H1 (cell line): ENCODE data around the gene MGST3. TPM values are rescaled to one million over a fixed set of nuclear protein-coding genes. Genes with fewer than 3 reads are reported as not detected.

Experiments used
- CTCF ChIA-PET: fragments of 300-600 bp; sonication (Branson Sonifier 250); formaldehyde crosslinking; loops from one replicate; lab custom pipeline; 2021; ENCODE audit not compliant: partially characterized antibody; lab: Charles Lee
- POLR2A ChIA-PET: fragments of 300-600 bp; sonication (Branson Sonifier 250); formaldehyde crosslinking; loops from one replicate; lab custom pipeline; 2021; ENCODE audit warnings: inconsistent platforms; ENCODE audit not compliant: partially characterized antibody; lab: Charles Lee
- DNase-seq, 2 experiments: peaks; one replicate each; pipeline versions ENCODE4 v3.0.0 to v3.0.0-alpha.2; 2010 to 2022; ENCODE audit warnings: low spot score in 2 of 2, low read depth in 1 of 2, mixed read lengths in 1 of 2
- FAIRE-seq: peaks from 2 replicates; lab custom pipeline; 2011; peaks lifted over from hg19 to GRCh38; lab: Jason Lieb, UNC
- H2AFZ ChIP-seq: 2 replicates; pipeline ENCODE4 v1.8.1; 2012; ENCODE audit warnings: low read length, inconsistent platforms
- H2AK5ac ChIP-seq: 2 replicates; pipeline ENCODE4 v1.6.1; 2013; ENCODE audit warnings: low read depth, low read length
- H2BK120ac ChIP-seq: replicated peaks from 2 replicates; pipeline ENCODE3; 2013; ENCODE audit warnings: low read depth, low read length, inconsistent platforms
- H2BK12ac ChIP-seq: 2 replicates; pipeline ENCODE4 v1.6.1; 2013; ENCODE audit warnings: low read depth, low read length
- H2BK15ac ChIP-seq: 2 replicates; pipeline ENCODE4 v1.6.1; 2013; ENCODE audit warnings: low read length
- H2BK20ac ChIP-seq: 2 replicates; pipeline ENCODE4 v1.6.1; 2013; ENCODE audit warnings: low read length
- H2BK5ac ChIP-seq: 2 replicates; pipeline ENCODE4 v1.6.1; 2013; ENCODE audit warnings: low read depth, low read length
- H3K14ac ChIP-seq: 2 replicates; pipeline ENCODE4 v1.6.1; 2013; ENCODE audit warnings: inconsistent platforms; ENCODE audit not compliant: insufficient read length
- H3K18ac ChIP-seq: 2 replicates; pipeline ENCODE4 v1.6.1; 2013; ENCODE audit warnings: low read length; ENCODE audit errors: extremely low read depth
- H3K23ac ChIP-seq: 2 replicates; pipeline ENCODE4 v1.6.1; 2013; ENCODE audit warnings: inconsistent platforms; ENCODE audit not compliant: insufficient read length
- H3K23me2 ChIP-seq: 2 replicates; pipeline ENCODE4 v1.6.1; 2013; ENCODE audit warnings: low read depth, low read length
- H3K27ac ChIP-seq: 2 replicates; pipeline ENCODE4 v1.6.1; 2011; ENCODE audit warnings: low read depth, low read length, inconsistent platforms
- H3K27me3 ChIP-seq, 4 experiments: replicated peaks in 1 of 4; 1 replicate in 1 of 4; 2 replicates in 3 of 4; pipeline versions ENCODE4 v1.6.1 to v1.8.1; 2011 to 2013; ENCODE audit warnings: low read length in 3 of 4, mild to moderate bottlenecking in 3 of 4, inconsistent platforms in 2 of 4, mixed read lengths in 2 of 4, moderate library complexity in 1 of 4; ENCODE audit not compliant: control insufficient read depth in 3 of 4, insufficient read depth in 3 of 4; ENCODE audit errors: extremely low read depth in 1 of 4
- H3K36me3 ChIP-seq, 4 experiments: 2 replicates each; pipeline versions ENCODE4 v1.6.1 to v1.8.1; 2011 to 2013; ENCODE audit warnings: mild to moderate bottlenecking in 4 of 4, low read length in 3 of 4, moderate library complexity in 2 of 4, control low read depth in 1 of 4, inconsistent platforms in 1 of 4; ENCODE audit not compliant: insufficient read depth in 4 of 4, control insufficient read depth in 2 of 4
- H3K4ac ChIP-seq: replicated peaks from 2 replicates; pipeline ENCODE3; 2013; ENCODE audit warnings: low read length, low read depth, mixed read lengths, inconsistent platforms; ENCODE audit not compliant: insufficient read length
- H3K4me1 ChIP-seq, 4 experiments: replicated peaks in 1 of 4; 1 replicate in 1 of 4; 2 replicates in 3 of 4; pipeline versions ENCODE4 v1.6.1 to v1.8.1; 2011 to 2013; ENCODE audit warnings: low read length in 3 of 4, inconsistent platforms in 2 of 4, mixed read lengths in 1 of 4; ENCODE audit not compliant: insufficient read depth in 4 of 4, control insufficient read depth in 3 of 4
- H3K4me2 ChIP-seq, 2 experiments: 2 replicates each; pipeline versions ENCODE4 v1.6.1 to v1.8.1; 2011 to 2013; ENCODE audit warnings: low read depth in 2 of 2, low read length in 2 of 2, control low read depth in 1 of 2, inconsistent platforms in 1 of 2, mild to moderate bottlenecking in 1 of 2; ENCODE audit not compliant: insufficient read depth in 1 of 2
- H3K4me3 ChIP-seq, 4 experiments: fragments of 200-600, 300-600 bp in 1 of 4; sonication (generic), shearing (Covaris generic), sonication (Bioruptor Twin) in 1 of 4; 2 replicates each; pipeline versions ENCODE4 v1.5.1 to v1.8.1; 2011 to 2016; ENCODE audit warnings: low read length in 4 of 4, low read depth in 3 of 4, control low read depth in 2 of 4, inconsistent platforms in 2 of 4, mild to moderate bottlenecking in 2 of 4, mixed read lengths in 1 of 4, moderate library complexity in 1 of 4; ENCODE audit not compliant: insufficient read depth in 2 of 4; ENCODE audit errors: extremely low read depth in 1 of 4
- H3K56ac ChIP-seq: replicated peaks from 2 replicates; pipeline ENCODE3; 2013; ENCODE audit warnings: low read depth, mild to moderate bottlenecking, mixed read lengths, low read length, inconsistent platforms; ENCODE audit not compliant: insufficient read length
- H3K79me1 ChIP-seq: 2 replicates; pipeline ENCODE4 v1.6.1; 2013; ENCODE audit warnings: low read depth, low read length, control low read depth
- H3K79me2 ChIP-seq, 2 experiments: 2 replicates each; pipeline versions ENCODE4 v1.6.1 to v1.8.1; 2012 to 2013; ENCODE audit warnings: low read length in 2 of 2, mild to moderate bottlenecking in 2 of 2, inconsistent platforms in 1 of 2; ENCODE audit not compliant: insufficient read depth in 2 of 2, control insufficient read depth in 1 of 2
- H3K9ac ChIP-seq, 4 experiments: replicated peaks in 1 of 4; 1 replicate in 1 of 4; 2 replicates in 3 of 4; pipeline versions ENCODE4 v1.6.1 to v1.8.1; 2011 to 2013; ENCODE audit warnings: low read depth in 3 of 4, low read length in 3 of 4, control low read depth in 2 of 4, mild to moderate bottlenecking in 2 of 4, moderate library complexity in 2 of 4, inconsistent platforms in 1 of 4; ENCODE audit errors: extremely low read depth in 1 of 4
- H3K9me3 ChIP-seq, 2 experiments: 2 replicates each; pipeline versions ENCODE4 v1.6.1 to v1.8.1; 2012 to 2013; ENCODE audit warnings: mild to moderate bottlenecking in 2 of 2, moderate library complexity in 2 of 2, control low read depth in 1 of 2, inconsistent platforms in 1 of 2, low read depth in 1 of 2, low read length in 1 of 2, mixed read lengths in 1 of 2; ENCODE audit not compliant: insufficient read depth in 2 of 2
- H4K20me1 ChIP-seq, 2 experiments: replicated peaks in 1 of 2; 2 replicates each; pipeline versions ENCODE3 to v1.8.1; 2011 to 2013; ENCODE audit warnings: inconsistent platforms in 2 of 2, low read length in 2 of 2, mild to moderate bottlenecking in 1 of 2; ENCODE audit not compliant: insufficient read depth in 2 of 2, control insufficient read depth in 1 of 2
- H4K5ac ChIP-seq: 2 replicates; pipeline ENCODE4 v1.6.1; 2013; ENCODE audit warnings: low read length, low read depth, mixed read lengths, inconsistent platforms; ENCODE audit not compliant: insufficient read length
- H4K8ac ChIP-seq: 2 replicates; pipeline ENCODE4 v1.8.0; 2013; ENCODE audit warnings: mild to moderate bottlenecking, moderate library complexity, low read length, inconsistent platforms; ENCODE audit not compliant: insufficient read depth; ENCODE audit errors: extremely low read depth
- H4K91ac ChIP-seq: replicated peaks from 2 replicates; pipeline ENCODE3; 2013; ENCODE audit warnings: low read length, mixed read lengths, inconsistent platforms; ENCODE audit not compliant: insufficient read length
- EGR1 ChIP-seq: IDR thresholded peaks from 2 replicates; pipeline ENCODE4 v1.6.1; 2011; ENCODE audit warnings: low read depth, low read length, borderline replicate concordance
- EP300 ChIP-seq, 2 experiments: IDR thresholded peaks; 1 replicate in 1 of 2; 2 replicates in 1 of 2; pipeline ENCODE4 v1.6.1; 2011 to 2012; ENCODE audit warnings: low read depth in 2 of 2, low read length in 2 of 2, mild to moderate bottlenecking in 2 of 2, borderline replicate concordance in 1 of 2, inconsistent platforms in 1 of 2, moderate library complexity in 1 of 2
- JUN ChIP-seq: IDR thresholded peaks from 2 replicates; pipeline ENCODE4 v1.6.1; 2011; ENCODE audit warnings: low read depth, mild to moderate bottlenecking, improper control_type of control experiment, low read length
- MAFK ChIP-seq: IDR thresholded peaks from 2 replicates; pipeline ENCODE4 v1.6.1; 2012; ENCODE audit warnings: low read depth, mild to moderate bottlenecking, improper control_type of control experiment, low read length
- RFX5 ChIP-seq: IDR thresholded peaks from 2 replicates; pipeline ENCODE4 v1.6.1; 2011; ENCODE audit warnings: low read depth, low read length, improper control_type of control experiment, borderline replicate concordance
- SP2 ChIP-seq: IDR thresholded peaks from 2 replicates; pipeline ENCODE4 v1.6.1; 2012; ENCODE audit warnings: mild to moderate bottlenecking, low read length, inconsistent platforms
- TAF7 ChIP-seq: optimal IDR thresholded peaks from 2 replicates; pipeline ENCODE3; 2011; ENCODE audit warnings: low read depth, mild to moderate bottlenecking, inconsistent platforms, low read length, moderate library complexity, borderline replicate concordance
- WGBS, 2 experiments: shearing (Covaris generic) in 1 of 2; methylation state at CpG; one replicate each; pipeline versions ENCODE4 v1.1.6 to v1.1.7; 2013 to 2015; ENCODE audit warnings: low lambda C conversion rate in 2 of 2, mixed read lengths in 2 of 2, inconsistent platforms in 1 of 2, low coverage in 1 of 2, missing lambda C conversion rate in 1 of 2; ENCODE audit not compliant: insufficient replicate concordance in 2 of 2, insufficient coverage in 1 of 2, insufficient read length in 1 of 2; ENCODE audit errors: extremely low coverage in 1 of 2, missing lambda C conversion rate in 1 of 2; 5-methylcytosine and 5-hydroxymethylcytosine counted together
- polyA plus RNA-seq, 7 experiments: library from polyadenylated mRNA; depleted of rRNA in 3 of 7; stranded (reverse) in 5 of 7; unstranded in 2 of 7; fragments of >200 nt in 5 of 7; fragments of 200-250 nt in 2 of 7; gene quantifications; 1 replicate in 5 of 7; 2 replicates in 1 of 7; 4 replicates in 1 of 7; pipeline versions ENCODE4 v1.2.1 to v1.2.3, GENCODE V29; 2011 to 2013; ENCODE audit warnings: missing spikeins in 2 of 7, mixed read lengths in 2 of 7
- total RNA-seq: library from RNA; stranded (reverse); fragmentation: NEBNext Ultra II Directional; extraction: Animal tissue kit (Norgen Biotek cat#: 25700); gene quantifications from 2 replicates; pipeline ENCODE4 v1.2.1, GENCODE V29; 2021
- TF ChIP-seq, protein P1 (sequence below): IDR thresholded peaks from 2 replicates; pipeline ENCODE4 v1.6.1; 2011; ENCODE audit warnings: low read length, improper control_type of control experiment
- TF ChIP-seq, protein P2 (sequence below), 3 experiments: IDR thresholded peaks; 1 replicate in 2 of 3; 2 replicates in 1 of 3; pipeline versions ENCODE4 v1.5.1 to v1.6.1; 2011; ENCODE audit warnings: low read length in 3 of 3, mild to moderate bottlenecking in 3 of 3, inconsistent platforms in 2 of 3, low read depth in 1 of 3, moderate library complexity in 1 of 3; ENCODE audit not compliant: insufficient read depth in 1 of 3; ENCODE audit errors: control extremely low read depth in 1 of 3

MGST3 gene
- total and polyA plus RNA-seq, 2 of the 8 experiments (the other 6 are each of a cell fraction or from before 2014, with no cell fraction given): 124 to 257 TPM

DNA sequence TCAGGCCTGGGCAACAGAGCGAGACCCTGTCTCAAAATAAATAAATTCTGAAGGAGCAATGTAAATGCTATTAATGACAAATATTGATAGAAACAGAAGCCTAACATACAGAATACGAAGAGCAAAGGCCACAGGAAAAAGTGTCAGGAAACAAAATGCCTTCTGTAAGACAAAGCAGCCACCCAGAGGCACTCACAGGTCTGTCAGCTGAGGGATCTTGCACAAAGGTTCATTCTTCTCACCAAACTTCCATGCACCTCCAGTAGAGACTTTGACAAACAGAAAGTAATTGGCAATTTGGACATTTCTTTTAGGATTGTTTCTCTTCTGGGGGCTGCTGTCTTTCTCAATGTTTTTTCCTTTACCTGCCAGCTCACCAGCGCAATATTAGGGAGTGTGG lies 68.5 kb downstream of the MGST3 start:
- H3K23me2 ChIP-seq: peaks cover 3% of the 10 kb centered on the region
- ChIA-PET CTCF (interaction anchor here (0.6 kb wide), 2 partner anchors 233 to 1058 kb away, joined by 3 read pairs; no protein-coding TSS in a partner anchor), POLR2A (interaction anchor here (2.7 kb wide), 1 partner anchor 69 kb away, joined by 12 read pairs; the partner anchor contains the start of gene TMCO1)
- no peak overlapping the region for H2BK120ac ChIP-seq
- H3K23ac ChIP-seq: no peak overlapping the region
- H3K4me2 ChIP-seq: no peak overlapping the region; a peak in 1 of 4 replicates
- no peak overlapping the region for H3K14ac ChIP-seq
- H3K27me3 ChIP-seq: no peaks in the 10 kb centered on the region
- H2BK5ac ChIP-seq: no peak overlapping the region
- no peak overlapping the region for H4K91ac ChIP-seq
- no peak overlapping the region for H3K9ac ChIP-seq
- no peak overlapping the region for H4K5ac ChIP-seq
- no peaks in the 10 kb centered on the region for H3K36me3 ChIP-seq
- WGBS, 2 experiments: 92% methylated on average over 3 of the region's 3 CpGs; no CpG with 5 or more reads in 1 of the 2 experiments
- H4K8ac ChIP-seq: no peak overlapping the region; the same call in 1 of the 2 replicates
- no peaks in the 10 kb centered on the region for H3K9me3 ChIP-seq
- no peak overlapping the region for H3K56ac ChIP-seq
- no peak overlapping the region for H2BK12ac ChIP-seq
- H3K4me1 ChIP-seq: peaks cover 0 to 3% (median 0%) of the 10 kb centered on the region in 4 experiments; a peak in 1 of 7 replicates
- no peak overlapping the region for H3K18ac ChIP-seq
- H3K4ac ChIP-seq: no peak overlapping the region
- no peak for DNase-seq
- no peak overlapping the region for H2BK20ac ChIP-seq
- no peak overlapping the region for H2AFZ ChIP-seq
- H4K20me1 ChIP-seq: peaks cover 0 to 2% of the 10 kb centered on the region in 2 experiments
- no peak overlapping the region for H2BK15ac ChIP-seq
- peaks cover 0 to 26% of the 10 kb centered on the region in 2 experiments; a peak in 2 of 4 replicates for H3K79me2 ChIP-seq
- no peak overlapping the region for H2AK5ac ChIP-seq
- H3K4me3 ChIP-seq: no peak overlapping the region
- no peak overlapping the region for H3K27ac ChIP-seq
- H3K79me1 ChIP-seq: no peaks in the 10 kb centered on the region; the same call in 1 of the 2 replicates
- FAIRE-seq: no peak
- TF ChIP-seq EP300 (IDR thresholded peaks at IDR 0.05; ENCODE audit: borderline replicate concordance in 1 of 2, low read depth in 2 of 2, low read length in 2 of 2) (no peak), JUN (no peak), RFX5 (no peak), TAF7 (no peak), EGR1 (no peak), SP2 (no peak), MAFK (no peak)
- TF ChIP-seq, protein P1, sequence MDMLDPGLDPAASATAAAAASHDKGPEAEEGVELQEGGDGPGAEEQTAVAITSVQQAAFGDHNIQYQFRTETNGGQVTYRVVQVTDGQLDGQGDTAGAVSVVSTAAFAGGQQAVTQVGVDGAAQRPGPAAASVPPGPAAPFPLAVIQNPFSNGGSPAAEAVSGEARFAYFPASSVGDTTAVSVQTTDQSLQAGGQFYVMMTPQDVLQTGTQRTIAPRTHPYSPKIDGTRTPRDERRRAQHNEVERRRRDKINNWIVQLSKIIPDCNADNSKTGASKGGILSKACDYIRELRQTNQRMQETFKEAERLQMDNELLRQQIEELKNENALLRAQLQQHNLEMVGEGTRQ: no peak
- TF ChIP-seq, protein P2, sequence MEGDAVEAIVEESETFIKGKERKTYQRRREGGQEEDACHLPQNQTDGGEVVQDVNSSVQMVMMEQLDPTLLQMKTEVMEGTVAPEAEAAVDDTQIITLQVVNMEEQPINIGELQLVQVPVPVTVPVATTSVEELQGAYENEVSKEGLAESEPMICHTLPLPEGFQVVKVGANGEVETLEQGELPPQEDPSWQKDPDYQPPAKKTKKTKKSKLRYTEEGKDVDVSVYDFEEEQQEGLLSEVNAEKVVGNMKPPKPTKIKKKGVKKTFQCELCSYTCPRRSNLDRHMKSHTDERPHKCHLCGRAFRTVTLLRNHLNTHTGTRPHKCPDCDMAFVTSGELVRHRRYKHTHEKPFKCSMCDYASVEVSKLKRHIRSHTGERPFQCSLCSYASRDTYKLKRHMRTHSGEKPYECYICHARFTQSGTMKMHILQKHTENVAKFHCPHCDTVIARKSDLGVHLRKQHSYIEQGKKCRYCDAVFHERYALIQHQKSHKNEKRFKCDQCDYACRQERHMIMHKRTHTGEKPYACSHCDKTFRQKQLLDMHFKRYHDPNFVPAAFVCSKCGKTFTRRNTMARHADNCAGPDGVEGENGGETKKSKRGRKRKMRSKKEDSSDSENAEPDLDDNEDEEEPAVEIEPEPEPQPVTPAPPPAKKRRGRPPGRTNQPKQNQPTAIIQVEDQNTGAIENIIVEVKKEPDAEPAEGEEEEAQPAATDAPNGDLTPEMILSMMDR (IDR thresholded peaks at IDR 0.05; ENCODE audit: control extremely low read depth in 1 of 3, insufficient read depth in 1 of 3, low read depth in 1 of 3, low read length in 3 of 3): no peak
